Activated T-cell treated with anti-CD3 and anti-CD28 coated beads, Interleukin-2, amount 50 U/mL, for 4 hours (primary cell): ENCODE data around the gene NLRC5. TPM values are rescaled to one million over a fixed set of nuclear protein-coding genes. Genes with fewer than 3 reads are reported as not detected.

ENCODE experiments used
- ATAC-seq, 2 donors: fragments of 200-7000 bp; cut with Tn5 transposase; one replicate each; pipeline ENCODE4 v1.10.0; 2021
- DNase-seq: peaks from one replicate; pipeline ENCODE4 v3.0.0-alpha.2; 2020
- H3K27me3 Mint-ChIP-seq: one replicate; pipeline ENCODE4 v1.8.0; 2021; ENCODE audit warnings: low read depth, mixed read lengths
- H3K36me3 Mint-ChIP-seq: one replicate; pipeline ENCODE4 v1.8.0; 2022; ENCODE audit warnings: mixed read lengths; ENCODE audit not compliant: insufficient read depth
- H3K4me1 Mint-ChIP-seq: one replicate; pipeline ENCODE4 v1.8.0; 2021; ENCODE audit warnings: low read depth, mixed read lengths
- H3K4me3 Mint-ChIP-seq: one replicate; pipeline ENCODE4 v1.8.0; 2021; ENCODE audit warnings: mild to moderate bottlenecking, moderate library complexity, mixed read lengths
- H3K9me3 Mint-ChIP-seq: one replicate; pipeline ENCODE4 v1.8.0; 2021; ENCODE audit warnings: mixed read lengths
- total RNA-seq, 3 donors: library from RNA; stranded (reverse); gene quantifications; one replicate each; pipeline ENCODE4 v1.2.1, GENCODE V29; 2021

Gene NLRC5
- total RNA-seq, 3 donors from 2014 or later: 143 to 180 (median 158) TPM

GRCh38 chr16:57128771-57129389 is 139.5 kb downstream of the NLRC5 start:
- H3K27me3 Mint-ChIP-seq: no peaks in the 10 kb centered on the region
- no peaks in the 10 kb centered on the region for H3K9me3 Mint-ChIP-seq
- DNase-seq: peak; percentile 36
- peak overlapping the region; percentile 61 for H3K4me3 Mint-ChIP-seq
- H3K36me3 Mint-ChIP-seq: no peaks in the 10 kb centered on the region
- peak; percentile 82 to 85 for ATAC-seq
- H3K4me1 Mint-ChIP-seq: peaks cover 77% of the 10 kb centered on the region

- no peak for DNase-seq
- ATAC-seq: no peak
- Mint-ChIP-seq H3K4me1 (peaks cover 82% of the 10 kb centered on the region), H3K9me3 (no peaks in the 10 kb centered on the region), H3K27me3 (no peaks in the 10 kb centered on the region), H3K36me3 (no peaks in the 10 kb centered on the region), H3K4me3 (peak overlapping the region; percentile 17)
Measured at GRCh38 chr16:57130950-57131321, 141.6 kb downstream of the NLRC5 start.

- H3K27me3 Mint-ChIP-seq: no peaks in the 10 kb centered on the region
- DNase-seq: no peak
- no peak for ATAC-seq
- H3K4me1 Mint-ChIP-seq: peaks cover 84% of the 10 kb centered on the region
- H3K4me3 Mint-ChIP-seq: no peak overlapping the region
- no peaks in the 10 kb centered on the region for H3K9me3 Mint-ChIP-seq
- H3K36me3 Mint-ChIP-seq: no peaks in the 10 kb centered on the region
Measured at GRCh38 chr16:57131351-57131970, 142.1 kb downstream of the NLRC5 start.

DNA sequence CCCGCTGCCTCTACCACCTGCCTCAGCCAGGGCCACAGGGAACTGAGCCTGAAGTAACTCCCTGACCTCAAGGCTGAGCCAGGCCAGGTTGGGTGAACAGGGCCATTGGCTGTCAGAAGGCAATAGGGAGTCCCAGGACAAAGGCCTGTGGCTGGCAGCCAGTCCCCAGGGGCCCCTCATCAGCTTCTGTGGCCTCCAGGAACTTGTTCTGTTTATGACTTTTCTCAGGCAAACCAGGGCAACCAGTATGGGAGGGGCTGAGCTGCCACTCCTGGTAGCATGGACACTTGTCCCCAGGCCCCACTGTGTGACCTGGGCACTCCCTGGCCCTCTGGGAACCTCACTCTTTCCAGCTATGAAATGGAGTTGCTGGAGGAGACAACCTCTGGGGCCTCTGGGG is 143.1 kb downstream of the NLRC5 start:
- Mint-ChIP-seq H3K4me1 (peaks cover 75% of the 10 kb centered on the region), H3K4me3 (no peak overlapping the region), H3K36me3 (no peaks in the 10 kb centered on the region), H3K9me3 (no peaks in the 10 kb centered on the region), H3K27me3 (no peaks in the 10 kb centered on the region)
- ATAC-seq (no peak), DNase-seq (no peak)

DNA sequence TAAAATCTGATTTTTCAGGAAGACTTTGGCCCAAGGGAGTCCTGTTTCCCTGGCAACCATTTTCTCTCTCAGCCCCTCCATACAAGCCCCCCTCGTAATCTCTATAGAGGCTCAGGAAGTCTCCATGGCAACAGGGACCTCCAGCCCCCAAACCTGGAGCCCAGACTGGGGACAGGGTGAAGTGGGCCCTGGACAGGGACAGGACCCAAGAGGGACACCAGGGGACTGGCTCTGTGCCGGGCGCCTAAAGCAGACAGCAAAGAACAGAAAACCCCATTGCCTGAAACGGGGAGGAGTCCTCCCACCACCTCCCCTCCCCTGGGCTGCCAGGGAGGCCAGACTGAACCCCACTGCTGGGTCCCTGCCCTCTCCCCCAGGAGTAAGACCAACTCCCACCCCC is 143.7 kb downstream of the NLRC5 start:
- H3K27me3 Mint-ChIP-seq: no peaks in the 10 kb centered on the region
- H3K4me1 Mint-ChIP-seq: peaks cover 73% of the 10 kb centered on the region
- no peak overlapping the region for H3K4me3 Mint-ChIP-seq
- no peaks in the 10 kb centered on the region for H3K9me3 Mint-ChIP-seq
- no peaks in the 10 kb centered on the region for H3K36me3 Mint-ChIP-seq
- no peak for ATAC-seq
- no peak for DNase-seq

Other genes with a start within 250 kb of the NLRC5 start
- not detected for gene SLC12A3, start 124.3 kb upstream of the NLRC5 start, total RNA-seq
- 100 to 1,000 TPM; 161 to 228 (median 170) TPM for gene HERPUD1, start 57.4 kb upstream of the NLRC5 start, total RNA-seq
- under 1 TPM in 1 of 3 donors, not detected in 2; 0.11 TPM for gene CETP, start 27.6 kb upstream of the NLRC5 start, total RNA-seq
- 1 to 10 TPM; 2.4 to 4.0 (median 2.9) TPM for gene CPNE2, start 103.0 kb downstream of the NLRC5 start, total RNA-seq
- gene PSME3IP1, start 196.5 kb downstream of the NLRC5 start, total RNA-seq: 10 to 100 TPM; 76.7 to 81.0 (median 80.1) TPM
- gene RSPRY1, start 196.8 kb downstream of the NLRC5 start, total RNA-seq: 10 to 100 TPM; 30.4 to 33.3 (median 32.4) TPM